IMR-90 (cell line): Measurements from ENCODE around the gene CAPN7. TPM values are rescaled to one million over a fixed set of nuclear protein-coding genes. Genes with fewer than 3 reads are reported as not detected.

Experiments
- ATAC-seq: fragments of 200-7000 bp; cut with Tn5 transposase; 2 replicates; pipeline ENCODE4 v1.9.1; 2020; ENCODE audit warnings: low read depth, mild to moderate bottlenecking, moderate library complexity
- BruUV-seq: library from RNA; stranded (reverse); fragments of 400-500 nt; replicated peaks from 2 replicates; lab custom pipeline; 2021; lab: Mats Ljungman, UMichigan
- CTCF ChIA-PET: fragments of 300-600 bp; formaldehyde crosslinking; extraction: SDS; loops from one replicate; lab custom pipeline; 2021; ENCODE audit warnings: antibody characterized with exemption; lab: Yijun Ruan, JAX
- POLR2A ChIA-PET: fragments of 300-600 bp; sonication (Branson Sonifier 250); formaldehyde crosslinking; loops from one replicate; lab custom pipeline; 2022; ENCODE audit warnings: antibody characterized with exemption; ENCODE audit not compliant: unreplicated experiment; lab: Charles Lee
- DNase-seq: peaks from one replicate; pipeline ENCODE4 v3.0.0; 2013
- H2AFZ ChIP-seq: replicated peaks from 2 replicates; pipeline ENCODE3; 2013; ENCODE audit warnings: low read length, mild to moderate bottlenecking; ENCODE audit not compliant: poor library complexity
- H2AK5ac ChIP-seq: 2 replicates; pipeline ENCODE4 v1.6.1; 2013; ENCODE audit warnings: low read depth, low read length, inconsistent platforms
- H2AK9ac ChIP-seq: replicated peaks from 2 replicates; pipeline ENCODE3; 2013; ENCODE audit warnings: mild to moderate bottlenecking, low read depth, low read length, moderate library complexity; ENCODE audit not compliant: poor library complexity
- H2BK120ac ChIP-seq: 2 replicates; pipeline ENCODE4 v1.6.1; 2013; ENCODE audit warnings: low read depth, low read length, inconsistent platforms
- H2BK15ac ChIP-seq: 3 replicates; pipeline ENCODE4 v1.6.1; 2013; ENCODE audit warnings: low read depth, low read length, inconsistent platforms
- H2BK20ac ChIP-seq: 2 replicates; pipeline ENCODE4 v1.6.1; 2013; ENCODE audit warnings: low read depth, mild to moderate bottlenecking, inconsistent platforms, low read length, moderate library complexity
- H2BK5ac ChIP-seq: 2 replicates; pipeline ENCODE4 v1.6.1; 2013; ENCODE audit warnings: mild to moderate bottlenecking, low read depth, low read length, inconsistent platforms; ENCODE audit not compliant: poor library complexity, severe bottlenecking
- H3K14ac ChIP-seq: replicated peaks from 2 replicates; pipeline ENCODE4 v1.6.1; 2013; ENCODE audit warnings: low read depth, low read length, inconsistent platforms
- H3K18ac ChIP-seq: 2 replicates; pipeline ENCODE4 v1.6.1; 2013; ENCODE audit warnings: low read depth, low read length, control low read depth
- H3K23ac ChIP-seq: 2 replicates; pipeline ENCODE4 v1.6.1; 2013; ENCODE audit warnings: low read depth, low read length, inconsistent platforms
- H3K27ac ChIP-seq: 2 replicates; pipeline ENCODE4 v1.5.1; 2013; ENCODE audit warnings: mild to moderate bottlenecking, control low read depth, low read length; ENCODE audit not compliant: insufficient read depth
- H3K27me3 ChIP-seq: 2 replicates; pipeline ENCODE4 v1.6.1; 2013; ENCODE audit warnings: low read length; ENCODE audit not compliant: control insufficient read depth, insufficient read depth
- H3K36me3 ChIP-seq: 2 replicates; pipeline ENCODE4 v1.6.1; 2013; ENCODE audit warnings: low read length, mixed read lengths; ENCODE audit not compliant: control insufficient read depth, insufficient read depth
- H3K4ac ChIP-seq: 2 replicates; pipeline ENCODE4 v1.6.1; 2013; ENCODE audit warnings: low read depth, low read length, inconsistent platforms
- H3K4me1 ChIP-seq: 2 replicates; pipeline ENCODE4 v1.6.1; 2013; ENCODE audit warnings: low read length, mixed read lengths; ENCODE audit not compliant: control insufficient read depth, insufficient read depth
- H3K4me2 ChIP-seq: 2 replicates; pipeline ENCODE4 v1.6.1; 2013; ENCODE audit warnings: low read depth, mild to moderate bottlenecking, control low read depth, low read length, moderate library complexity
- H3K4me3 ChIP-seq: 2 replicates; pipeline ENCODE4 v1.5.1; 2013; ENCODE audit warnings: low read depth, mild to moderate bottlenecking, control low read depth, low read length, moderate library complexity; ENCODE audit not compliant: insufficient read depth
- H3K56ac ChIP-seq: 2 replicates; pipeline ENCODE4 v1.6.1; 2013; ENCODE audit warnings: low read length, inconsistent platforms; ENCODE audit not compliant: insufficient read depth; ENCODE audit errors: extremely low read depth
- H3K79me1 ChIP-seq, 2 experiments: 2 replicates each; pipeline ENCODE4 v1.6.1; 2013; ENCODE audit warnings: low read length in 2 of 2, inconsistent platforms in 1 of 2, low read depth in 1 of 2
- H3K9ac ChIP-seq: 2 replicates; pipeline ENCODE4 v1.6.1; 2013; ENCODE audit warnings: low read depth, low read length, control low read depth
- H3K9me1 ChIP-seq: 2 replicates; pipeline ENCODE4 v1.6.1; 2013; ENCODE audit warnings: low read length, inconsistent platforms; ENCODE audit not compliant: insufficient read depth
- H3K9me3 ChIP-seq: 2 replicates; pipeline ENCODE4 v1.6.1; 2013; ENCODE audit warnings: low read length; ENCODE audit not compliant: control insufficient read depth, insufficient read depth
- H4K20me1 ChIP-seq: 2 replicates; pipeline ENCODE4 v1.6.1; 2013; ENCODE audit warnings: low read length, inconsistent platforms; ENCODE audit not compliant: insufficient read depth
- H4K5ac ChIP-seq: 2 replicates; pipeline ENCODE4 v1.6.1; 2013; ENCODE audit warnings: mild to moderate bottlenecking, low read depth, low read length, control low read depth
- H4K8ac ChIP-seq, 2 experiments: 2 replicates each; pipeline ENCODE4 v1.6.1; 2013; ENCODE audit warnings: low read depth in 2 of 2, low read length in 2 of 2, control low read depth in 1 of 2, inconsistent platforms in 1 of 2
- H4K91ac ChIP-seq: 2 replicates; pipeline ENCODE4 v1.6.1; 2013; ENCODE audit warnings: low read depth, low read length, inconsistent platforms; ENCODE audit not compliant: insufficient read depth
- BHLHE40 ChIP-seq: fragments of 150-350 bp; IDR thresholded peaks from 2 replicates; pipeline ENCODE4 v1.6.1; 2016; ENCODE audit warnings: mild to moderate bottlenecking, low read depth, low read length
- CEBPB ChIP-seq: IDR thresholded peaks from 2 replicates; pipeline ENCODE4 v1.6.1; 2012; ENCODE audit warnings: low read depth, low read length, improper control_type of control experiment
- FOS ChIP-seq: fragments of 150-350 bp; IDR thresholded peaks from 2 replicates; pipeline ENCODE4 v1.6.1; 2016; ENCODE audit warnings: low read depth, low read length
- MAFK ChIP-seq: IDR thresholded peaks from 2 replicates; pipeline ENCODE4 v1.6.1; 2012; ENCODE audit warnings: low read depth, low read length, improper control_type of control experiment
- NFE2L2 ChIP-seq: fragments of 150-350 bp; IDR thresholded peaks from 2 replicates; pipeline ENCODE4 v1.6.1; 2016; ENCODE audit warnings: low read depth, mild to moderate bottlenecking, low read length
- POLR2A ChIP-seq: IDR thresholded peaks from 2 replicates; pipeline ENCODE4 v1.6.1; 2012; ENCODE audit warnings: mild to moderate bottlenecking, low read depth, low read length
- RAD21 ChIP-seq: IDR thresholded peaks from 2 replicates; pipeline ENCODE4 v1.6.1; 2012; ENCODE audit warnings: low read length, improper control_type of control experiment
- SMC3 ChIP-seq: fragments of 150-350 bp; IDR thresholded peaks from 2 replicates; pipeline ENCODE4 v1.6.1; 2016; ENCODE audit warnings: low read depth, mild to moderate bottlenecking, antibody characterized with exemption, low read length, moderate library complexity
- USF2 ChIP-seq: fragments of 150-350 bp; IDR thresholded peaks from 2 replicates; pipeline ENCODE4 v1.6.1; 2017; ENCODE audit warnings: mild to moderate bottlenecking, antibody characterized with exemption, low read length, low read depth
- WGBS, 2 experiments: methylation state at CpG; one replicate each; pipeline versions ENCODE4 v1.1.5 to v1.1.7; 2013; ENCODE audit warnings: missing lambda C conversion rate in 2 of 2; ENCODE audit not compliant: insufficient read length in 1 of 2; ENCODE audit errors: extremely low coverage in 2 of 2; 5-methylcytosine and 5-hydroxymethylcytosine counted together
- dilution Hi-C: fragments of 300-500 bp; cut with HindIII; formaldehyde crosslinking; loops from one replicate; pipeline ENCODE4 v1.14.3; 2018; ENCODE audit warnings: low sequenced_read_pairs; ENCODE audit not compliant: unreplicated experiment
- in situ Hi-C: fragments of 300-500 bp; cut with MboI; formaldehyde crosslinking; loops from 3 replicates; pipeline ENCODE4 v1.14.3; 2019; ENCODE audit warnings: low sequenced_read_pairs, inconsistent platforms, mixed read lengths
- intact Hi-C: fragments of 100-400 bp; cut with micrococcal nuclease; formaldehyde crosslinking; loops from 2 replicates; pipeline ENCODE4 v1.10.0; 2022
- polyA plus RNA-seq, 3 experiments: library from polyadenylated mRNA; depleted of rRNA; stranded (reverse); fragments of >200 nt; gene quantifications; 2 replicates each; pipeline ENCODE4 v1.2.3, GENCODE V29; 2012; ENCODE audit warnings: low replicate concordance in 1 of 3
- total RNA-seq: library from RNA; depleted of rRNA; stranded (reverse); fragments of >200 nt; gene quantifications from 2 replicates; pipeline ENCODE4 v1.2.3, GENCODE V29; 2012
- TF ChIP-seq, protein P1 (sequence below): fragments of 150-350 bp; IDR thresholded peaks from 2 replicates; pipeline ENCODE4 v1.6.1; 2016; ENCODE audit warnings: low read depth, mild to moderate bottlenecking, low read length, moderate library complexity, borderline replicate concordance
- TF ChIP-seq, protein P2 (sequence below): conservative IDR thresholded peaks from 2 replicates; pipeline ENCODE4 v1.5.1; 2012; ENCODE audit warnings: mild to moderate bottlenecking, low read depth, low read length, improper control_type of control experiment

CAPN7 gene
- total and polyA plus RNA-seq, 2 of the 4 experiments (the other 2 are of a cell fraction): 14.5 to 21.3 TPM

GRCh38 chr3:15207836-15208504 lies 1.9 kb downstream of the CAPN7 start:
- H3K56ac ChIP-seq: no peak overlapping the region
- H3K79me1 ChIP-seq: peaks cover 7 to 24% of the 10 kb centered on the region in 2 experiments
- H3K4me2 ChIP-seq: peak overlapping the region; percentile 94
- in situ Hi-C loops: loop anchor here (10.0 to 25.0 kb wide), 2 partner anchors 271 to 347 kb away; partner anchors contain the start of gene NR2C2
- no peak overlapping the region for H2BK15ac ChIP-seq
- H4K5ac ChIP-seq: no peak overlapping the region
- ChIA-PET POLR2A (no interaction called here), CTCF (interaction anchor here (0.6 kb wide), 1 partner anchor 165 kb away, joined by 4 read pairs; no protein-coding TSS in a partner anchor)
- H4K20me1 ChIP-seq: peaks cover 28% of the 10 kb centered on the region; the same call in 1 of the 2 replicates
- H3K9me1 ChIP-seq: peaks cover 3% of the 10 kb centered on the region; the same call in 1 of the 2 replicates
- H3K4me3 ChIP-seq: peak overlapping the region; percentile 27; the same call in 1 of the 2 replicates
- no peak for ATAC-seq
- H4K91ac ChIP-seq: no peak overlapping the region
- H4K8ac ChIP-seq: no peak overlapping the region
- no peak overlapping the region for H2BK20ac ChIP-seq
- no peaks in the 10 kb centered on the region for H3K4me1 ChIP-seq
- dilution Hi-C loops: no loop called here
- H3K27ac ChIP-seq: no peak overlapping the region
- no TSS peak for BruUV-seq
- H3K27me3 ChIP-seq: no peaks in the 10 kb centered on the region
- no peak overlapping the region for H3K23ac ChIP-seq
- DNase-seq: peak; percentile 17
- H2BK5ac ChIP-seq: no peak overlapping the region
- no peak overlapping the region for H2AK9ac ChIP-seq
- H3K18ac ChIP-seq: no peak overlapping the region
- H2BK120ac ChIP-seq: no peak overlapping the region
- H3K9me3 ChIP-seq: no peaks in the 10 kb centered on the region
- H3K4ac ChIP-seq: no peak overlapping the region
- no peak overlapping the region for H2AK5ac ChIP-seq
- H3K36me3 ChIP-seq: peaks cover 7% of the 10 kb centered on the region
- TF ChIP-seq CEBPB: no peak
- TF ChIP-seq, protein P1, sequence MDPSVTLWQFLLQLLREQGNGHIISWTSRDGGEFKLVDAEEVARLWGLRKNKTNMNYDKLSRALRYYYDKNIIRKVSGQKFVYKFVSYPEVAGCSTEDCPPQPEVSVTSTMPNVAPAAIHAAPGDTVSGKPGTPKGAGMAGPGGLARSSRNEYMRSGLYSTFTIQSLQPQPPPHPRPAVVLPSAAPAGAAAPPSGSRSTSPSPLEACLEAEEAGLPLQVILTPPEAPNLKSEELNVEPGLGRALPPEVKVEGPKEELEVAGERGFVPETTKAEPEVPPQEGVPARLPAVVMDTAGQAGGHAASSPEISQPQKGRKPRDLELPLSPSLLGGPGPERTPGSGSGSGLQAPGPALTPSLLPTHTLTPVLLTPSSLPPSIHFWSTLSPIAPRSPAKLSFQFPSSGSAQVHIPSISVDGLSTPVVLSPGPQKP: no peak
- TF ChIP-seq MAFK: no peak
- no peak for TF ChIP-seq BHLHE40
- TF ChIP-seq FOS: no peak
- no peak for TF ChIP-seq USF2
- TF ChIP-seq POLR2A: no peak
- no peak for TF ChIP-seq NFE2L2
- TF ChIP-seq, protein P2, sequence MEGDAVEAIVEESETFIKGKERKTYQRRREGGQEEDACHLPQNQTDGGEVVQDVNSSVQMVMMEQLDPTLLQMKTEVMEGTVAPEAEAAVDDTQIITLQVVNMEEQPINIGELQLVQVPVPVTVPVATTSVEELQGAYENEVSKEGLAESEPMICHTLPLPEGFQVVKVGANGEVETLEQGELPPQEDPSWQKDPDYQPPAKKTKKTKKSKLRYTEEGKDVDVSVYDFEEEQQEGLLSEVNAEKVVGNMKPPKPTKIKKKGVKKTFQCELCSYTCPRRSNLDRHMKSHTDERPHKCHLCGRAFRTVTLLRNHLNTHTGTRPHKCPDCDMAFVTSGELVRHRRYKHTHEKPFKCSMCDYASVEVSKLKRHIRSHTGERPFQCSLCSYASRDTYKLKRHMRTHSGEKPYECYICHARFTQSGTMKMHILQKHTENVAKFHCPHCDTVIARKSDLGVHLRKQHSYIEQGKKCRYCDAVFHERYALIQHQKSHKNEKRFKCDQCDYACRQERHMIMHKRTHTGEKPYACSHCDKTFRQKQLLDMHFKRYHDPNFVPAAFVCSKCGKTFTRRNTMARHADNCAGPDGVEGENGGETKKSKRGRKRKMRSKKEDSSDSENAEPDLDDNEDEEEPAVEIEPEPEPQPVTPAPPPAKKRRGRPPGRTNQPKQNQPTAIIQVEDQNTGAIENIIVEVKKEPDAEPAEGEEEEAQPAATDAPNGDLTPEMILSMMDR: no peak
- TF ChIP-seq SMC3: no peak
- TF ChIP-seq RAD21: no peak
- H3K14ac ChIP-seq: no peak overlapping the region
- peak overlapping the region; percentile 81; the same call in 1 of the 2 replicates for H3K9ac ChIP-seq
- WGBS, 2 experiments: no CpG with 5 or more reads among the region's 5 CpGs
- intact Hi-C loops: loop anchor here (2.0 to 5.0 kb wide), 2 partner anchors 15 to 124 kb away; partner anchors contain the start of gene SH3BP5
- no peak overlapping the region for H2AFZ ChIP-seq
